Measurements from ENCODE around the gene FANCC. TPM values are rescaled to one million over a fixed set of nuclear protein-coding genes. Genes with fewer than 3 reads are reported as not detected.
"Not testable (repeated sequence)": the region's sequence is repeated elsewhere in the genome, so short reads cannot be mapped to it uniquely, and the experiment has no call there.

FANCC gene
- total RNA-seq, 1 donor from 2014 or later, result 9.3 TPM

- no peaks in the 10 kb centered on the region for H3K9me3 Mint-ChIP-seq (ENCODE audit: low read depth)
Measured at GRCh38 chr9:95229230-95229915, 88.1 kb downstream of the FANCC start.

GRCh38 chr9:95226921-95227320 is 90.6 kb downstream of the FANCC start:
- Mint-ChIP-seq H3K9me3 (ENCODE audit: low read depth) (no peaks in the 10 kb centered on the region), H3K27me3 (ENCODE audit: low read depth) (no peaks in the 10 kb centered on the region), H3K4me1 (ENCODE audit: low read depth) (peaks cover 5% of the 10 kb centered on the region), H3K27ac (ENCODE audit: unreplicated experiment) (no peak overlapping the region), H3K4me3 (ENCODE audit: unreplicated experiment) (no peak overlapping the region), H3K36me3 (ENCODE audit: low read depth) (peaks cover 3% of the 10 kb centered on the region)
- DNase-seq (ENCODE audit: low spot score), result no peak
- TF ChIP-seq, protein P1, sequence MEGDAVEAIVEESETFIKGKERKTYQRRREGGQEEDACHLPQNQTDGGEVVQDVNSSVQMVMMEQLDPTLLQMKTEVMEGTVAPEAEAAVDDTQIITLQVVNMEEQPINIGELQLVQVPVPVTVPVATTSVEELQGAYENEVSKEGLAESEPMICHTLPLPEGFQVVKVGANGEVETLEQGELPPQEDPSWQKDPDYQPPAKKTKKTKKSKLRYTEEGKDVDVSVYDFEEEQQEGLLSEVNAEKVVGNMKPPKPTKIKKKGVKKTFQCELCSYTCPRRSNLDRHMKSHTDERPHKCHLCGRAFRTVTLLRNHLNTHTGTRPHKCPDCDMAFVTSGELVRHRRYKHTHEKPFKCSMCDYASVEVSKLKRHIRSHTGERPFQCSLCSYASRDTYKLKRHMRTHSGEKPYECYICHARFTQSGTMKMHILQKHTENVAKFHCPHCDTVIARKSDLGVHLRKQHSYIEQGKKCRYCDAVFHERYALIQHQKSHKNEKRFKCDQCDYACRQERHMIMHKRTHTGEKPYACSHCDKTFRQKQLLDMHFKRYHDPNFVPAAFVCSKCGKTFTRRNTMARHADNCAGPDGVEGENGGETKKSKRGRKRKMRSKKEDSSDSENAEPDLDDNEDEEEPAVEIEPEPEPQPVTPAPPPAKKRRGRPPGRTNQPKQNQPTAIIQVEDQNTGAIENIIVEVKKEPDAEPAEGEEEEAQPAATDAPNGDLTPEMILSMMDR (IDR thresholded peaks at IDR 0.05), result no peak

More at GRCh38 chr9:95229230-95229915, 88.1 kb downstream of the FANCC start:
- Mint-ChIP-seq H3K4me3 (ENCODE audit: unreplicated experiment) (no peak overlapping the region), H3K27me3 (ENCODE audit: low read depth) (no peaks in the 10 kb centered on the region), H3K36me3 (ENCODE audit: low read depth) (peaks cover 5% of the 10 kb centered on the region), H3K27ac (ENCODE audit: unreplicated experiment) (no peak overlapping the region), H3K4me1 (ENCODE audit: low read depth) (peaks cover 5% of the 10 kb centered on the region)
- TF ChIP-seq, protein P1 (IDR thresholded peaks at IDR 0.05), result no peak
- no peak for DNase-seq (ENCODE audit: low spot score)

DNA sequence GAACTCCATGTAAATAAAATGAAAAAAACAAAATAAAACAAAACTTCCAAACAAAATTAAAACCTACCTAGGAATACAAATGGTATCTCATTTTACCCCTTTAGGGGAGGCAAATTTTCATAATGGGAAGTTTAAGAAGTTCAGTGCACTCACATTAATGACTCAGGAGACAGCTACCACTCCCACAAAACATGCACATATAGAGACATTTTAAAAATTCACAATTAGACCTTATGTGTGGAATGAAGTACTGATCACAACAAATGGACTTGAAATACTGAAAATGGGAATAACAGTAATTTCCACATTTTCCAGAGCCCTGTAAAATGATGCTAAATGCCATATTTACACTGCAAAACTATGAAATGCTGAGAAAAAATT is 91.8 kb downstream of the FANCC start:
- TF ChIP-seq, protein P1 (IDR thresholded peaks at IDR 0.05), result no peak
- DNase-seq (ENCODE audit: low spot score), result no peak
- Mint-ChIP-seq H3K27ac (ENCODE audit: unreplicated experiment) (no peak overlapping the region), H3K36me3 (ENCODE audit: low read depth) (peaks cover 3% of the 10 kb centered on the region), H3K9me3 (ENCODE audit: low read depth) (no peaks in the 10 kb centered on the region), H3K4me1 (ENCODE audit: low read depth) (peaks cover 5% of the 10 kb centered on the region), H3K4me3 (ENCODE audit: unreplicated experiment) (no peak overlapping the region), H3K27me3 (ENCODE audit: low read depth) (no peaks in the 10 kb centered on the region)

DNA sequence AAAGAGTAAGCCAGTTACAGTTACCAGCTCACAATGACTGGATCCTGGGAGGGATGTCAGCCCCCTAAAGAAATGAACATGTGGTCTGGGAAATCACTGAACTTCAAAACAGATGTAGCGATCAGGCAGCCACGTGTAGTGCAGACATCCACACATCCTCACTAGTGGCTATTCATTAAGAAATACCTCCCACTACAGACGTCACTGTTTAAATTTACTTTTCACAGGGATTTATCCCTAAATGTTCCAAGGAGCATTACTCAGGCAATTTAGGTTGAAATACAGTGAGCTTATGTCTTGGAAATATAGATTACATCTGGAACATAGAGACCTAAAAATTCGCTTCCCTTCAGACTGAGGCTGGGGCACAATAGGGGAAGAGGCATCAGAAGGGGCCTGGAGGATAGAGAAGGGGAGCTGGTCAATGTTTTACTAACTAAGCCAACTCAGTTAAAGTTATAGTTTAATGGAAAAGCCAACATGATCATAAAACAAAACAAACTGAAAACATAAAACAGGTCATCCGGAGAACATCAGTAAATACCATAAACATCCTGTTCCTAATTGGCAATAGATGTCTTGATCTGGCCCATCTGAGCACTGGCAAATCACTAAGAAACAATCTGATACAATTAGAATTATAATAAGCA is 92.3 kb downstream of the FANCC start:
- Mint-ChIP-seq H3K9me3 (ENCODE audit: low read depth) (no peaks in the 10 kb centered on the region), H3K27me3 (ENCODE audit: low read depth) (no peaks in the 10 kb centered on the region), H3K4me1 (ENCODE audit: low read depth) (peaks cover 5% of the 10 kb centered on the region), H3K36me3 (ENCODE audit: low read depth) (peaks cover 3% of the 10 kb centered on the region), H3K4me3 (ENCODE audit: unreplicated experiment) (no peak overlapping the region), H3K27ac (ENCODE audit: unreplicated experiment) (no peak overlapping the region)
- DNase-seq (ENCODE audit: low spot score), result no peak
- TF ChIP-seq, protein P1 (IDR thresholded peaks at IDR 0.05), result no peak

DNA sequence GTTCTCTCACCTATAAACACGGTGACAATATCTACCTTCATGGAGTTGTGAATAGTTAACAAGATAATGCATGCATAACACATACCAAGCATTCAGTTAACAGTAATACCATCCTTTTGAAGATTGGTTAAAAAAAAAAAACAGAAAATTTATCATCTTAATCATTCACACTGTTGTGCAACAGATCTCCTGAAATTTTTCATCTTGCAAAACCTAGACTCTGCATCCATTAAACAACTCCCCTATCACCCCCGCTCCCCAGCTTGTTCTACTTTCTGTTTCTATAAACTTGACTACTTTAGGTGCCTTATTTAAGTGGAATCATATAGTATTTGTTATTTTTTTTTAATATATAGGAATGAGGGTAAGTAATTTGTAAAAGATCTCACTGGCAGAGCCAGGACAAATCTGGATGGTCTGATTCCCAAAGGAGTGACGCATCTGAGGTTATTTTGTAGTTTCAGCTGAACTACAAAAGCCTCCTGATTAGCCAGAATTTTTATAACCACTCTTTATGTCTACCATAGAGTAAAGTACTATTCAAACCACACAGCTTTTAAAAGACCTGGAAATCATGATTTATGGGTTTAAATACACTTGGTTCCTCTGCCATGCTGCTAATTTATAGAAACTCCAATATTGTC is 93.0 kb downstream of the FANCC start:
- H3K27ac Mint-ChIP-seq (ENCODE audit: unreplicated experiment), result no peak overlapping the region
- DNase-seq (ENCODE audit: low spot score), result no peak

DNA sequence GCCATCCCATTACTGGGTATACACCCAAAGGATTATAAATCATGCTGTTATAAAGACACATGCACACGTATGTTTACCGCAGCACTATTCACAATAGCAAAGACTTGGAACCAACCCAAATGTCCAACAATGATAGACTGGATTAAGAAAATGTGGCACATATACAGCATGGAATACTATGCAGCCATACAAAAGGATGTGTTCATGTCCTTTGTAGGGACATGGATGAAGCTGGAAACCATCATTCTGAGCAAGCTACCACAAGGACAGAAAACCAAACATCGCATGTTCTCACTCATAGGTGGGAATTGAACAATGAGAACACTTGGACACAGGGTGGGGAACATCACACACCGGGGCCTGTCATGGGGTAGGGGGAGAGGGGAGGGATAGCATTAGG is 97.2 kb downstream of the FANCC start:
- H3K27ac Mint-ChIP-seq (ENCODE audit: unreplicated experiment); H3K4me1 Mint-ChIP-seq (ENCODE audit: low read depth); H3K9me3 Mint-ChIP-seq (ENCODE audit: low read depth); H3K4me3 Mint-ChIP-seq (ENCODE audit: unreplicated experiment); H3K27me3 Mint-ChIP-seq (ENCODE audit: low read depth); DNase-seq (ENCODE audit: low spot score); H3K36me3 Mint-ChIP-seq (ENCODE audit: low read depth): not testable (repeated sequence)

More for the DNA sequence above, 93.0 kb downstream of the FANCC start:
- Mint-ChIP-seq H3K4me3 (ENCODE audit: unreplicated experiment) (no peak overlapping the region), H3K27me3 (ENCODE audit: low read depth) (no peaks in the 10 kb centered on the region), H3K9me3 (ENCODE audit: low read depth) (no peaks in the 10 kb centered on the region), H3K4me1 (ENCODE audit: low read depth) (peaks cover 5% of the 10 kb centered on the region), H3K36me3 (ENCODE audit: low read depth) (peaks cover 3% of the 10 kb centered on the region)
- TF ChIP-seq, protein P1 (IDR thresholded peaks at IDR 0.05), result no peak
